GM23338 (cell line): ENCODE measurements around the gene CLIC3. TPM values are rescaled to one million over a fixed set of nuclear protein-coding genes. Genes with fewer than 3 reads are reported as not detected.

ENCODE experiments used
- ATAC-seq: fragments of 200-7000 bp; cut with Tn5 transposase; 3 replicates; pipeline ENCODE4 v1.9.1; 2020
- DNase-seq: peaks from one replicate; pipeline ENCODE4 v3.0.0-alpha.2; 2015; ENCODE audit warnings: low spot score
- H2AFZ ChIP-seq: fragments of 200-600 bp; sonication (generic); 2 replicates; pipeline ENCODE4 v1.8.0; 2016; ENCODE audit warnings: antibody characterized with exemption, mild to moderate bottlenecking, moderate library complexity
- H3F3A ChIP-seq: fragments of 200-600 bp; sonication (generic); replicated peaks from 2 replicates; pipeline ENCODE4 v1.8.0; 2017; ENCODE audit warnings: antibody characterized with exemption, mixed run types, low read depth
- H3K27ac ChIP-seq: fragments of 200-600 bp; sonication (generic); 2 replicates; pipeline ENCODE4 v1.6.1; 2016; ENCODE audit warnings: low read depth
- H3K27me3 ChIP-seq: fragments of 200-600 bp; sonication (generic); 2 replicates; pipeline ENCODE4 v1.8.0; 2016; ENCODE audit warnings: mild to moderate bottlenecking, mixed run types, moderate library complexity; ENCODE audit not compliant: insufficient read depth
- H3K36me3 ChIP-seq: fragments of 200-600 bp; sonication (generic); 2 replicates; pipeline ENCODE4 v1.8.0; 2016; ENCODE audit warnings: mild to moderate bottlenecking; ENCODE audit not compliant: insufficient read depth
- H3K4me1 ChIP-seq: fragments of 200-600 bp; sonication (generic); 2 replicates; pipeline ENCODE4 v1.8.0; 2016; ENCODE audit warnings: mild to moderate bottlenecking, moderate library complexity; ENCODE audit not compliant: insufficient read depth
- H3K4me2 ChIP-seq: fragments of 200-600 bp; sonication (generic); 2 replicates; pipeline ENCODE4 v1.7.1; 2017; ENCODE audit warnings: mixed run types
- H3K4me3 ChIP-seq: fragments of 200-600 bp; sonication (generic); 2 replicates; pipeline ENCODE4 v1.6.1; 2016; ENCODE audit warnings: mixed run types
- H3K79me2 ChIP-seq: fragments of 200-600 bp; sonication (generic); replicated peaks from 2 replicates; pipeline ENCODE4 v1.8.0; 2017; ENCODE audit warnings: mild to moderate bottlenecking; ENCODE audit not compliant: insufficient read depth
- H3K9me2 ChIP-seq: fragments of 200-600 bp; sonication (generic); 2 replicates; pipeline ENCODE4 v1.8.0; 2017; ENCODE audit not compliant: insufficient read depth
- H4K20me1 ChIP-seq: fragments of 200-600 bp; sonication (generic); replicated peaks from 2 replicates; pipeline ENCODE4 v1.8.0; 2017; ENCODE audit warnings: mild to moderate bottlenecking; ENCODE audit not compliant: insufficient read depth
- H3K27ac Mint-ChIP-seq: 2 replicates; pipeline ENCODE4 v1.8.0; 2020; ENCODE audit warnings: inconsistent platforms, mild to moderate bottlenecking, moderate library complexity, mixed read lengths
- H3K27me3 Mint-ChIP-seq: 3 replicates; pipeline ENCODE4 v1.8.0; 2022; ENCODE audit warnings: low read depth, mild to moderate bottlenecking, moderate library complexity, mixed read lengths, inconsistent platforms; ENCODE audit not compliant: insufficient read depth, poor library complexity
- H3K36me3 Mint-ChIP-seq: 3 replicates; pipeline ENCODE4 v1.8.0; 2021; ENCODE audit warnings: low read depth, mild to moderate bottlenecking, inconsistent platforms, moderate library complexity, mixed read lengths
- H3K4me1 Mint-ChIP-seq: 3 replicates; pipeline ENCODE4 v1.8.0; 2020; ENCODE audit warnings: mild to moderate bottlenecking, inconsistent platforms, mixed read lengths
- H3K4me3 Mint-ChIP-seq: 3 replicates; pipeline ENCODE4 v1.8.0; 2021; ENCODE audit warnings: moderate library complexity, mild to moderate bottlenecking, inconsistent platforms, mixed read lengths
- H3K9me3 Mint-ChIP-seq: 3 replicates; pipeline ENCODE4 v1.8.0; 2020; ENCODE audit warnings: moderate library complexity, mild to moderate bottlenecking, inconsistent platforms, mixed read lengths
- EZH2 ChIP-seq: fragments of 200-600 bp; sonication (generic); IDR thresholded peaks from one replicate; pipeline ENCODE4 v1.8.0; 2017; ENCODE audit warnings: antibody characterized with exemption, mild to moderate bottlenecking, low read depth; ENCODE audit not compliant: unreplicated experiment
- JUNB ChIP-seq: IDR thresholded peaks from one replicate; pipeline ENCODE4 v1.6.1; 2016; ENCODE audit warnings: antibody characterized with exemption; ENCODE audit not compliant: unreplicated experiment
- NANOG ChIP-seq: IDR thresholded peaks from 2 replicates; pipeline ENCODE4 v1.6.1; 2016; ENCODE audit warnings: antibody characterized with exemption, borderline replicate concordance
- REST ChIP-seq: IDR thresholded peaks from one replicate; pipeline ENCODE4 v1.6.1; 2018; ENCODE audit warnings: antibody characterized with exemption; ENCODE audit not compliant: unreplicated experiment
- ZNF114 ChIP-seq: fragments of 250-450 bp; sonication (Bioruptor Pico); IDR thresholded peaks from 2 replicates; pipeline ENCODE4 v1.5.0; 2020; ENCODE audit warnings: mild to moderate bottlenecking, moderate library complexity
- ZNF331 ChIP-seq: fragments of 250-450 bp; sonication (Bioruptor Pico); IDR thresholded peaks from 2 replicates; pipeline ENCODE4 v1.5.0; 2020; ENCODE audit warnings: low read depth, mild to moderate bottlenecking, moderate library complexity
- polyA plus RNA-seq: library from polyadenylated mRNA; unstranded; fragments of >200 nt; fragmentation: Nextera tagmentation; extraction: Ambion mirVana; gene quantifications from 2 replicates; pipeline ENCODE4 v1.2.1, GENCODE V29; 2016
- total RNA-seq: library from RNA; depleted of rRNA; stranded (reverse); fragments of >200 nt; shearing (Covaris generic); gene quantifications from 2 replicates; pipeline ENCODE4 v1.2.3, GENCODE V29; 2014
- TF ChIP-seq, protein P1 (sequence below): fragments of 250-450 bp; sonication (Bioruptor Pico); IDR thresholded peaks from 2 replicates; pipeline ENCODE4 v1.5.0; 2020; ENCODE audit warnings: mild to moderate bottlenecking, moderate library complexity
- TF ChIP-seq, protein P2 (sequence below): IDR thresholded peaks from 2 replicates; pipeline ENCODE4 v1.6.1; 2016; ENCODE audit warnings: antibody characterized with exemption

CLIC3 gene
- total and polyA plus RNA-seq, 2 experiments from 2014 or later = 0.53 to 0.56 TPM

- Histone ChIP-seq H3K4me1 (peaks cover 7% of the 10 kb centered on the region; the same call in 1 of the 2 replicates), H3K36me3 (no peaks in the 10 kb centered on the region), H3F3A (0 out of 2 replicates have a peak, but pooled peaks cover 3% of the 10 kb centered on the region), H3K27me3 (peaks cover 14% of the 10 kb centered on the region), H3K9me2 (no peaks in the 10 kb centered on the region), H3K4me2 (no peak overlapping the region), H3K79me2 (no peaks in the 10 kb centered on the region), H3K27ac (no peak overlapping the region), H2AFZ (no peak overlapping the region), H3K4me3 (no peak overlapping the region), H4K20me1 (no peaks in the 10 kb centered on the region)
- TF ChIP-seq JUNB = no peak
- no peak for TF ChIP-seq ZNF331 (CRISPR knock-in tag)
- Mint-ChIP-seq H3K9me3 (no peaks in the 10 kb centered on the region), H3K27ac (no peak overlapping the region), H3K36me3 (no peaks in the 10 kb centered on the region), H3K4me3 (no peak overlapping the region), H3K4me1 (no peaks in the 10 kb centered on the region; the same call in 2 of the 3 replicates), H3K27me3 (peaks cover 19% of the 10 kb centered on the region)
- DNase-seq = no peak
- ATAC-seq = no peak
These were observed 27.2 kb upstream of the CLIC3 start for GRCh38 chr9:137023583-137023991.

DNA sequence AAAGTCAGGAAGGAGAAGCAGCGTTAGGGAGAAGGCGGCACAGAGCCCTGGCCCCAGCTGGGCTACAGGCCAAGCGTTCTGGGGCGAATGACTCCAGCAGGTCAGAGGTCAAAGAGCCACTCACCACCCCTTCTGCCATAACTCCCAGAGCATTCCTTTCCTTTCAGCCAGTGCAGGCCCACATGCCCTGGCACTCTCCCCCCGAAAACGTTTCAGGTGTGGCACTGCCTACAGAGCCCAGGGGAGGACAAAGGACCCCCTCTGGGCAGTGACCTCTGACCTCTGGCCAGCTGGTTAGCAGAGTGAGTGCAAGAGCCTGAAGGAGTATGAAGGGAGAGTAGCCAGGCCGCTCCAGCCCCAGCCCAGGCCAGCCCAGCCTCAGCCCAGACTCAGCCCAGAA lies 26.8 kb upstream of the CLIC3 start:
- no peak for DNase-seq
- H3K9me3 Mint-ChIP-seq = no peaks in the 10 kb centered on the region
- H3K36me3 Mint-ChIP-seq = no peaks in the 10 kb centered on the region
- peaks cover 18% of the 10 kb centered on the region for H3K27me3 Mint-ChIP-seq
- Histone ChIP-seq H3K79me2 (no peaks in the 10 kb centered on the region), H4K20me1 (no peaks in the 10 kb centered on the region), H3K9me2 (no peaks in the 10 kb centered on the region), H3K4me1 (peaks cover 7% of the 10 kb centered on the region; the same call in 1 of the 2 replicates), H3K36me3 (no peaks in the 10 kb centered on the region), H3K27me3 (peaks cover 11% of the 10 kb centered on the region), H3F3A (0 out of 2 replicates have a peak, but pooled peaks cover 3% of the 10 kb centered on the region), H2AFZ (no peak overlapping the region), H3K4me3 (no peak overlapping the region), H3K27ac (no peak overlapping the region), H3K4me2 (no peak overlapping the region)
- TF ChIP-seq REST = no peak
- TF ChIP-seq EZH2 = no peak
- TF ChIP-seq ZNF114 = no peak
- TF ChIP-seq, protein P1, sequence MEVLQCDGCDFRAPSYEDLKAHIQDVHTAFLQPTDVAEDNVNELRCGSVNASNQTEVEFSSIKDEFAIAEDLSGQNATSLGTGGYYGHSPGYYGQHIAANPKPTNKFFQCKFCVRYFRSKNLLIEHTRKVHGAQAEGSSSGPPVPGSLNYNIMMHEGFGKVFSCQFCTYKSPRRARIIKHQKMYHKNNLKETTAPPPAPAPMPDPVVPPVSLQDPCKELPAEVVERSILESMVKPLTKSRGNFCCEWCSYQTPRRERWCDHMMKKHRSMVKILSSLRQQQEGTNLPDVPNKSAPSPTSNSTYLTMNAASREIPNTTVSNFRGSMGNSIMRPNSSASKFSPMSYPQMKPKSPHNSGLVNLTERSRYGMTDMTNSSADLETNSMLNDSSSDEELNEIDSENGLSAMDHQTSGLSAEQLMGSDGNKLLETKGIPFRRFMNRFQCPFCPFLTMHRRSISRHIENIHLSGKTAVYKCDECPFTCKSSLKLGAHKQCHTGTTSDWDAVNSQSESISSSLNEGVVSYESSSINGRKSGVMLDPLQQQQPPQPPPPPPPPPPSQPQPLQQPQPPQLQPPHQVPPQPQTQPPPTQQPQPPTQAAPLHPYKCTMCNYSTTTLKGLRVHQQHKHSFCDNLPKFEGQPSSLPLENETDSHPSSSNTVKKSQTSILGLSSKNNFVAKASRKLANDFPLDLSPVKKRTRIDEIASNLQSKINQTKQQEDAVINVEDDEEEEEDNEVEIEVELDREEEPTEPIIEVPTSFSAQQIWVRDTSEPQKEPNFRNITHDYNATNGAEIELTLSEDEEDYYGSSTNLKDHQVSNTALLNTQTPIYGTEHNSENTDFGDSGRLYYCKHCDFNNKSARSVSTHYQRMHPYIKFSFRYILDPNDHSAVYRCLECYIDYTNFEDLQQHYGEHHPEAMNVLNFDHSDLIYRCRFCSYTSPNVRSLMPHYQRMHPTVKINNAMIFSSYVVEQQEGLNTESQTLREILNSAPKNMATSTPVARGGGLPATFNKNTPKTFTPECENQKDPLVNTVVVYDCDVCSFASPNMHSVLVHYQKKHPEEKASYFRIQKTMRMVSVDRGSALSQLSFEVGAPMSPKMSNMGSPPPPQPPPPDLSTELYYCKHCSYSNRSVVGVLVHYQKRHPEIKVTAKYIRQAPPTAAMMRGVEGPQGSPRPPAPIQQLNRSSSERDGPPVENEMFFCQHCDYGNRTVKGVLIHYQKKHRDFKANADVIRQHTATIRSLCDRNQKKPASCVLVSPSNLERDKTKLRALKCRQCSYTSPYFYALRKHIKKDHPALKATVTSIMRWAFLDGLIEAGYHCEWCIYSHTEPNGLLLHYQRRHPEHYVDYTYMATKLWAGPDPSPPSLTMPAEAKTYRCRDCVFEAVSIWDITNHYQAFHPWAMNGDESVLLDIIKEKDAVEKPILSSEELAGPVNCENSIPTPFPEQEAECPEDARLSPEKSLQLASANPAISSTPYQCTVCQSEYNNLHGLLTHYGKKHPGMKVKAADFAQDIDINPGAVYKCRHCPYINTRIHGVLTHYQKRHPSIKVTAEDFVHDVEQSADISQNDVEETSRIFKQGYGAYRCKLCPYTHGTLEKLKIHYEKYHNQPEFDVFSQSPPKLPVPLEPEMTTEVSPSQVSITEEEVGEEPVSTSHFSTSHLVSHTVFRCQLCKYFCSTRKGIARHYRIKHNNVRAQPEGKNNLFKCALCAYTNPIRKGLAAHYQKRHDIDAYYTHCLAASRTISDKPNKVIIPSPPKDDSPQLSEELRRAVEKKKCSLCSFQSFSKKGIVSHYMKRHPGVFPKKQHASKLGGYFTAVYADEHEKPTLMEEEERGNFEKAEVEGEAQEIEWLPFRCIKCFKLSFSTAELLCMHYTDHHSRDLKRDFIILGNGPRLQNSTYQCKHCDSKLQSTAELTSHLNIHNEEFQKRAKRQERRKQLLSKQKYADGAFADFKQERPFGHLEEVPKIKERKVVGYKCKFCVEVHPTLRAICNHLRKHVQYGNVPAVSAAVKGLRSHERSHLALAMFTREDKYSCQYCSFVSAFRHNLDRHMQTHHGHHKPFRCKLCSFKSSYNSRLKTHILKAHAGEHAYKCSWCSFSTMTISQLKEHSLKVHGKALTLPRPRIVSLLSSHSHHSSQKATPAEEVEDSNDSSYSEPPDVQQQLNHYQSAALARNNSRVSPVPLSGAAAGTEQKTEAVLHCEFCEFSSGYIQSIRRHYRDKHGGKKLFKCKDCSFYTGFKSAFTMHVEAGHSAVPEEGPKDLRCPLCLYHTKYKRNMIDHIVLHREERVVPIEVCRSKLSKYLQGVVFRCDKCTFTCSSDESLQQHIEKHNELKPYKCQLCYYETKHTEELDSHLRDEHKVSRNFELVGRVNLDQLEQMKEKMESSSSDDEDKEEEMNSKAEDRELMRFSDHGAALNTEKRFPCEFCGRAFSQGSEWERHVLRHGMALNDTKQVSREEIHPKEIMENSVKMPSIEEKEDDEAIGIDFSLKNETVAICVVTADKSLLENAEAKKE (CRISPR knock-in tag) = no peak
- TF ChIP-seq ZNF331 (CRISPR knock-in tag) = no peak
- TF ChIP-seq NANOG = no peak
- TF ChIP-seq, protein P2, sequence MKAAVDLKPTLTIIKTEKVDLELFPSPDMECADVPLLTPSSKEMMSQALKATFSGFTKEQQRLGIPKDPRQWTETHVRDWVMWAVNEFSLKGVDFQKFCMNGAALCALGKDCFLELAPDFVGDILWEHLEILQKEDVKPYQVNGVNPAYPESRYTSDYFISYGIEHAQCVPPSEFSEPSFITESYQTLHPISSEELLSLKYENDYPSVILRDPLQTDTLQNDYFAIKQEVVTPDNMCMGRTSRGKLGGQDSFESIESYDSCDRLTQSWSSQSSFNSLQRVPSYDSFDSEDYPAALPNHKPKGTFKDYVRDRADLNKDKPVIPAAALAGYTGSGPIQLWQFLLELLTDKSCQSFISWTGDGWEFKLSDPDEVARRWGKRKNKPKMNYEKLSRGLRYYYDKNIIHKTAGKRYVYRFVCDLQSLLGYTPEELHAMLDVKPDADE = no peak
- no peak for ATAC-seq
- no peak overlapping the region for H3K27ac Mint-ChIP-seq
- H3K4me3 Mint-ChIP-seq = no peak overlapping the region
- no peaks in the 10 kb centered on the region; the same call in 2 of the 3 replicates for H3K4me1 Mint-ChIP-seq
